ENCODE results near the gene ZNF107. TPM values are rescaled to one million over a fixed set of nuclear protein-coding genes. Genes with fewer than 3 reads are reported as not detected.
A peak's percentile ranks its signal among the peaks of the same experiment; 100 is the strongest.

ZNF107 gene
- total and polyA plus RNA-seq, 4 donors, result 0.60 to 4.9 (median 1.4) TPM

DNA sequence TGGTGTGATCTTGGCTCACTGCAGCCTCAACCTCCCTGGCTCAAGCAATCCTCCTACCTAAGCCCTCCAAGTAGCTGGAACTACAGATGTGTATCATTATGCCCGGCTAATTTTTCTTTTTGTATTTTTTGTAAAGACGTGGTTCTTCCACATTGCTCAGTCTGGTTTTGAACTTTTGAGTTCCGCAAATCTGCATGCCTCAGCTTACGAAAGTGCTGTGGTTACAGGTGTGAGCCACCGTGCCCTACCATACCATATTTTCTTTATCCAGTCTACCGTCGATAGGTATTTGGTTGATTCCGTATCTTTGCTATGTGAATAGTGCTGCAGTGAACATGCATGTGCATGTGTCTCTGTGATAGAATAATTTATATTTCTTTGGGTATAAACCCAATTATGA lies 6.5 kb downstream of the ZNF107 start:
- Histone ChIP-seq H3K36me3 (ENCODE audit: control insufficient read depth in 4 of 4, insufficient read depth in 3 of 4, low read depth in 1 of 4, low read length in 3 of 4) (peaks cover 0 to 5% (median 0%) of the 10 kb centered on the region in 4 donors), H3K4me3 (ENCODE audit: low read depth in 1 of 3, low read length in 3 of 3) (no peak overlapping the region), H3K4me1 (ENCODE audit: control insufficient read depth in 4 of 4, insufficient read depth in 4 of 4, low read length in 3 of 4) (no peaks in the 10 kb centered on the region), H3K27ac (ENCODE audit: low read depth in 1 of 2, low read length in 2 of 2) (no peak overlapping the region), H3K27me3 (ENCODE audit: control insufficient read depth in 4 of 4, insufficient read depth in 4 of 4, low read length in 3 of 4) (no peaks in the 10 kb centered on the region), H3K9ac (ENCODE audit: low read depth in 1 of 2, low read length in 2 of 2) (no peak overlapping the region), H3K9me3 (ENCODE audit: control insufficient read depth in 4 of 4, low read length in 3 of 4) (no peaks in the 10 kb centered on the region)
- 98% methylated on average over 8 of the region's 8 CpGs for WGBS
- DNase-seq (ENCODE audit: low spot score), result no peak
- no peak for TF ChIP-seq JUND (IDR thresholded peaks at IDR 0.05)
- no peak for TF ChIP-seq HNF4A (conservative IDR thresholded peaks at IDR 0.05)
- no peak for TF ChIP-seq YY1 (IDR thresholded peaks at IDR 0.05)
- no peak for TF ChIP-seq FOXA2 (IDR thresholded peaks at IDR 0.05)
- TF ChIP-seq, protein P1, sequence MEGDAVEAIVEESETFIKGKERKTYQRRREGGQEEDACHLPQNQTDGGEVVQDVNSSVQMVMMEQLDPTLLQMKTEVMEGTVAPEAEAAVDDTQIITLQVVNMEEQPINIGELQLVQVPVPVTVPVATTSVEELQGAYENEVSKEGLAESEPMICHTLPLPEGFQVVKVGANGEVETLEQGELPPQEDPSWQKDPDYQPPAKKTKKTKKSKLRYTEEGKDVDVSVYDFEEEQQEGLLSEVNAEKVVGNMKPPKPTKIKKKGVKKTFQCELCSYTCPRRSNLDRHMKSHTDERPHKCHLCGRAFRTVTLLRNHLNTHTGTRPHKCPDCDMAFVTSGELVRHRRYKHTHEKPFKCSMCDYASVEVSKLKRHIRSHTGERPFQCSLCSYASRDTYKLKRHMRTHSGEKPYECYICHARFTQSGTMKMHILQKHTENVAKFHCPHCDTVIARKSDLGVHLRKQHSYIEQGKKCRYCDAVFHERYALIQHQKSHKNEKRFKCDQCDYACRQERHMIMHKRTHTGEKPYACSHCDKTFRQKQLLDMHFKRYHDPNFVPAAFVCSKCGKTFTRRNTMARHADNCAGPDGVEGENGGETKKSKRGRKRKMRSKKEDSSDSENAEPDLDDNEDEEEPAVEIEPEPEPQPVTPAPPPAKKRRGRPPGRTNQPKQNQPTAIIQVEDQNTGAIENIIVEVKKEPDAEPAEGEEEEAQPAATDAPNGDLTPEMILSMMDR (IDR thresholded peaks at IDR 0.05; ENCODE audit: low read depth, low read length, missing input control), result no peak
- no peak for TF ChIP-seq SP1 (IDR thresholded peaks at IDR 0.05)
- TF ChIP-seq NR2F2 (IDR thresholded peaks at IDR 0.05), result no peak
- TF ChIP-seq, protein P2, sequence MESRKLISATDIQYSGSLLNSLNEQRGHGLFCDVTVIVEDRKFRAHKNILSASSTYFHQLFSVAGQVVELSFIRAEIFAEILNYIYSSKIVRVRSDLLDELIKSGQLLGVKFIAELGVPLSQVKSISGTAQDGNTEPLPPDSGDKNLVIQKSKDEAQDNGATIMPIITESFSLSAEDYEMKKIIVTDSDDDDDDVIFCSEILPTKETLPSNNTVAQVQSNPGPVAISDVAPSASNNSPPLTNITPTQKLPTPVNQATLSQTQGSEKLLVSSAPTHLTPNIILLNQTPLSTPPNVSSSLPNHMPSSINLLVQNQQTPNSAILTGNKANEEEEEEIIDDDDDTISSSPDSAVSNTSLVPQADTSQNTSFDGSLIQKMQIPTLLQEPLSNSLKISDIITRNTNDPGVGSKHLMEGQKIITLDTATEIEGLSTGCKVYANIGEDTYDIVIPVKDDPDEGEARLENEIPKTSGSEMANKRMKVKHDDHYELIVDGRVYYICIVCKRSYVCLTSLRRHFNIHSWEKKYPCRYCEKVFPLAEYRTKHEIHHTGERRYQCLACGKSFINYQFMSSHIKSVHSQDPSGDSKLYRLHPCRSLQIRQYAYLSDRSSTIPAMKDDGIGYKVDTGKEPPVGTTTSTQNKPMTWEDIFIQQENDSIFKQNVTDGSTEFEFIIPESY (IDR thresholded peaks at IDR 0.05), result no peak

DNA sequence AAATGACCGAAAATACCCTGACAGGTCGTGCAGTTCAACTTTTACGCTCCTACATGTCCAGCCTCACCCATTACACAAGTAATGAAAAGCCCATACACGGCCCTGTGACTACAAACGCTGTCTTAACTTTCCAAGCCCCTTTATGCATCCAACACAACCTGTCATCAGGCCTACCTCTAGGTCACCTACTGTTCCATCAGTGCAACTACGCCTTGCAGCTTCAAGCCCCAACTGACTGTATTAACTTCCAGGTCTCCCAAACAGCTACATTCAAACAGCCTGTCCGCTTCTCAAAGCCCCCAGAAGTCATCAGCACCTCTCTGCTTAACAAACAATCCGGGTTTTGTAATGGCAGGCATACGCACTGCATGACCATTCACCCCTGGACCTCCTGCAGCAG lies 19.2 kb downstream of the ZNF107 start:
- no peak overlapping the region for H3K9ac ChIP-seq (ENCODE audit: low read depth in 1 of 2, low read length in 2 of 2)
- H3K4me1 ChIP-seq (ENCODE audit: control insufficient read depth in 4 of 4, insufficient read depth in 4 of 4, low read length in 3 of 4), result no peaks in the 10 kb centered on the region
- H3K9me3 ChIP-seq (ENCODE audit: control insufficient read depth in 4 of 4, low read length in 3 of 4), result peaks cover 2 to 15% (median 8%) of the 10 kb centered on the region in 4 donors
- WGBS, result 97% methylated on average over 9 of the region's 9 CpGs
- TF ChIP-seq TAF1 (conservative IDR thresholded peaks at IDR 0.05), result no peak
- peak overlapping the region in 1 of 3 donors; percentile 6 for H3K4me3 ChIP-seq (ENCODE audit: low read depth in 1 of 3, low read length in 3 of 3)
- H3K27me3 ChIP-seq (ENCODE audit: control insufficient read depth in 4 of 4, insufficient read depth in 4 of 4, low read length in 3 of 4), result no peaks in the 10 kb centered on the region
- no peak for DNase-seq (ENCODE audit: low spot score)
- H3K27ac ChIP-seq (ENCODE audit: low read depth in 1 of 2, low read length in 2 of 2), result no peak overlapping the region
- H3K36me3 ChIP-seq (ENCODE audit: control insufficient read depth in 4 of 4, insufficient read depth in 3 of 4, low read depth in 1 of 4, low read length in 3 of 4), result peaks cover 3 to 26% (median 13%) of the 10 kb centered on the region in 4 donors

DNA sequence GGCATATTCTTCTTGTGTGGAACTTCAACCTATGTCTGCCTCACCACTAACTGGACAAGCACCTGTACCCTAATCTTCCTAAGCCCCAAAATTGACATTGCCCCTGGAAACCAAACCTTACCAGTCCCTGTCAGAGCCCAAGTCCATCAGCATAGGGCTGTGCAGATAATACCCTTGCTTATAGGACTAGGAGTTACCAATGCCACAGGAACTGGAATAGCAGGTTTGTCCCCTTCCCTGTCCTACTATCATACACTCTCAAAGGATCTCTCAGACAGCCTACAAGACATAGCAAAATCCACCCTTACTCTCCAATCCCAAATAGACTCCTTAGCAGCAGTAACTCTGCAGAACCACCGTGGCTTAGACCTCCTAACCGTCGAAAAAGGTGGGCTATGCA lies 19.8 kb downstream of the ZNF107 start:
- no peaks in the 10 kb centered on the region for H3K4me1 ChIP-seq (ENCODE audit: control insufficient read depth in 4 of 4, insufficient read depth in 4 of 4, low read length in 3 of 4)
- peaks cover 3 to 15% (median 8%) of the 10 kb centered on the region in 4 donors for H3K9me3 ChIP-seq (ENCODE audit: control insufficient read depth in 4 of 4, low read length in 3 of 4)
- H3K4me3 ChIP-seq (ENCODE audit: low read depth in 1 of 3, low read length in 3 of 3), result no peak overlapping the region
- H3K27me3 ChIP-seq (ENCODE audit: control insufficient read depth in 4 of 4, insufficient read depth in 4 of 4, low read length in 3 of 4), result no peaks in the 10 kb centered on the region
- 96% methylated on average over 3 of the region's 3 CpGs for WGBS
- no peak for DNase-seq (ENCODE audit: low spot score)
- H3K36me3 ChIP-seq (ENCODE audit: control insufficient read depth in 4 of 4, insufficient read depth in 3 of 4, low read depth in 1 of 4, low read length in 3 of 4), result peaks cover 3 to 26% (median 13%) of the 10 kb centered on the region in 4 donors
- no peak overlapping the region for H3K27ac ChIP-seq (ENCODE audit: low read depth in 1 of 2, low read length in 2 of 2)
- no peak overlapping the region for H3K9ac ChIP-seq (ENCODE audit: low read depth in 1 of 2, low read length in 2 of 2)
- TF ChIP-seq HNF4G (IDR thresholded peaks at IDR 0.05) (no peak), MAX (IDR thresholded peaks at IDR 0.05) (no peak), NR2F2 (IDR thresholded peaks at IDR 0.05) (no peak), SP1 (IDR thresholded peaks at IDR 0.05) (no peak), RXRA (IDR thresholded peaks at IDR 0.05) (no peak), HNF4A (conservative IDR thresholded peaks at IDR 0.05) (no peak), GABPA (IDR thresholded peaks at IDR 0.05 in 1 of 2, conservative IDR thresholded peaks at IDR 0.05 in 1 of 2) (no peak), RAD21 (IDR thresholded peaks at IDR 0.05) (no peak), YY1 (IDR thresholded peaks at IDR 0.05) (no peak), EGR1 (IDR thresholded peaks at IDR 0.05; ENCODE audit: low read depth in 2 of 2) (no peak)
- TF ChIP-seq, protein P1 (IDR thresholded peaks at IDR 0.05; ENCODE audit: low read depth, low read length, missing input control), result no peak
- TF ChIP-seq, protein P2 (IDR thresholded peaks at IDR 0.05), result no peak
- TF ChIP-seq, protein P3, sequence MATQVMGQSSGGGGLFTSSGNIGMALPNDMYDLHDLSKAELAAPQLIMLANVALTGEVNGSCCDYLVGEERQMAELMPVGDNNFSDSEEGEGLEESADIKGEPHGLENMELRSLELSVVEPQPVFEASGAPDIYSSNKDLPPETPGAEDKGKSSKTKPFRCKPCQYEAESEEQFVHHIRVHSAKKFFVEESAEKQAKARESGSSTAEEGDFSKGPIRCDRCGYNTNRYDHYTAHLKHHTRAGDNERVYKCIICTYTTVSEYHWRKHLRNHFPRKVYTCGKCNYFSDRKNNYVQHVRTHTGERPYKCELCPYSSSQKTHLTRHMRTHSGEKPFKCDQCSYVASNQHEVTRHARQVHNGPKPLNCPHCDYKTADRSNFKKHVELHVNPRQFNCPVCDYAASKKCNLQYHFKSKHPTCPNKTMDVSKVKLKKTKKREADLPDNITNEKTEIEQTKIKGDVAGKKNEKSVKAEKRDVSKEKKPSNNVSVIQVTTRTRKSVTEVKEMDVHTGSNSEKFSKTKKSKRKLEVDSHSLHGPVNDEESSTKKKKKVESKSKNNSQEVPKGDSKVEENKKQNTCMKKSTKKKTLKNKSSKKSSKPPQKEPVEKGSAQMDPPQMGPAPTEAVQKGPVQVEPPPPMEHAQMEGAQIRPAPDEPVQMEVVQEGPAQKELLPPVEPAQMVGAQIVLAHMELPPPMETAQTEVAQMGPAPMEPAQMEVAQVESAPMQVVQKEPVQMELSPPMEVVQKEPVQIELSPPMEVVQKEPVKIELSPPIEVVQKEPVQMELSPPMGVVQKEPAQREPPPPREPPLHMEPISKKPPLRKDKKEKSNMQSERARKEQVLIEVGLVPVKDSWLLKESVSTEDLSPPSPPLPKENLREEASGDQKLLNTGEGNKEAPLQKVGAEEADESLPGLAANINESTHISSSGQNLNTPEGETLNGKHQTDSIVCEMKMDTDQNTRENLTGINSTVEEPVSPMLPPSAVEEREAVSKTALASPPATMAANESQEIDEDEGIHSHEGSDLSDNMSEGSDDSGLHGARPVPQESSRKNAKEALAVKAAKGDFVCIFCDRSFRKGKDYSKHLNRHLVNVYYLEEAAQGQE (IDR thresholded peaks at IDR 0.05), result no peak

Measured in liver (tissue), 9 donors.